NCI-H1436 treated with DMSO at 0.1 percent for 48 hours (cell line): ENCODE results near the gene AIG1.

ENCODE experiments used
- DNase-seq: peaks from one replicate; lab custom pipeline; 2025; lab: John Stamatoyannopoulos, UW

AIG1 gene

DNA sequence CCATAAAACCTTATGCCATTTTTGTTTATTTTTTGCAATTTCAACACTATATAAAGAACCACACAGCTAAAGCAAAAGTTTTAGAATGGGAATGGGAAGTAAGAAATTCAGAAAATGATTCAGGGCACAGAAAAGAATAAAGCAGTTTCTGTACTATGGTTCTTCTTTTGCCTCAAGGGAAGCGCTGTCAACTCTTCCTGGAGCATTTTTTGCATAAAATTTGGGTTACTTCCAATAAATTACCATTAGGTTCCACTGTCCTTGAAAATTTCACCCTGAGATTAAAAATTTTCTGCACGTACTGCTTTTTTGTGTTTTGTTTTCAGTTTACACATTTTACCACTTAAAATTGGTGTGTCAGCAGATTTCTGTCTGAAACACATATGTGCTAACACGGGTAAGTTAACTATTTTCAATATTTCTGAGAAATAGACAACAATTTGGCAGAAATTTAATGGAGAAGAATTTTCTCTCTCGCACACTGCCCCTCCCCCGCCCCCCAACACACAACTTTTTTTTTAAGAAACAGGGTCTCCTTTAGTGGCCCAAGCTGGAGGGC, 310.2 kb downstream of the AIG1 start:
- DNase-seq: no peak

DNA sequence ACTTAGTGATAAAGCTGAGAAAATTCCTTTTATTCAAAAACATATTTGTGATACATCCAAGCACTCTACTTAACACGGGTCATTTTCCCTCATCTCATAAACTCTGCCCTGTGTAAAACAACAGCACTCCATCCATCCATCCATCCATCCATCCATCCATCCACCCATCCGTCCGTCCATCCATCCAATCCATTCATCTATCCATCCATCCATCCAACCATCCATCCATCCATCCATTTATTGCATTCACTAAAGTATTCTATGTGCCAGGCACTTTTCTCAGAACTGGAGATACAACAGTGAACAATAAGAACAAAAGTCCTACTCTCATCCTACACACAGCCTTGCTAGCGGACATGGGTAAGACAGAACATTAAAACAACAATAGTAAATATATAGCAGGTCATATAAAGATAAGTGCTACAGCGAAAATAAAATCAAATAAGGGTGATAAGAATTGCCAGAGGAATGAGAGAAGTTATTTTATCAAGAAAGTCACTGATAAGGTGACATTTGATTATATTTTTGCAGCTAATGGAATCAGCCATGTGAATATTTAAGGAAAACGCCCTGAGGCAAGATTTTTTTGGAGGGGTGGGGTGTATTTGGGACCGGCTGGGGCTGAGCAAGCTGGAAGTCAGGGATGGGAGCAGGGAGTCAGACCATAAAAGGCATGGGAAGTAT, 311.7 kb downstream of the AIG1 start:
- no peak for DNase-seq

DNA sequence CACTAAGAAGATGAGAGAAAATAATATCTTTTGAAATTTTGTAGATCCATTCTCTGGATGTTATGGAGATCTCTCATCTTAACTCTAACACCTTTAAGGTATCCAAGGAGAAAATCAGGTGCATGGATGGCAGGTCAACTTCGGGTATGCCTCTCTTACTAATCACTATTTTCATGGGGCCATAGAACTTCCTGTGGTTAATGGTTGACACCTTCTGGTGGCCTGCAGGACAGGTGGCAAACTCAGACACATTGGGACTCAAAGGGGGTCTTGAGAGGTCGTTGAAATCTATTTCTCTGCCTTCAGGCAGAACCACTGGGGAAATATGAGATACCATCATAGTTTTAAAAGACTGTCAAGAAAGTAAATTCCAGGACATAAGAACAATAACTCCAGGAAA, 313.3 kb downstream of the AIG1 start:
- DNase-seq: no peak

DNA sequence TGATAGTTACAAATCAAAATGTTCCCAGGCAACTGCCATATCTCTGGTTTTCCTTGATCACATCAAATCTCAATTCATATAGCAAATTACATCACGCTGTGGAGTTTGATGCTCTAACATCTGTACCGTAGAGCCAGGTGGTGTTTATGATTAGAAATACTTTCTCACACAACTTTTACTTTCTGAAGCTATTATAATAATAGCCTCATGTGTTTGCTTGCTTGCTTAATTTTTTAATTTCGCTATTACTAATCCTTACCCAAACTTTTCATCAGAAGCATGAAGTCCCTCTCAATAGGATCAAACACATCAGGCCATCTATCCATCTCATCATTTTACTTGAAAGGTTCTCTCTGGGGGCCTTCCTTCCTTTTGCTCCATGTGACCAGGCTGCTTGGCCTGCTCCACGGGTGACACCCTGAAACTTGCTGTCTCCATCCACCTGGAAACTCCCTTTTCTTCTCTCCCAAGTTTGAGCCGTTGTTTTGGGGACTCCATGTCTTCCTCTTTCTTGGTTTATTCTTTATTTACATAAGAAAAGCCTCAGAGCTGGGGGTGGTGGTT, 314.4 kb downstream of the AIG1 start:
- DNase-seq: no peak

DNA sequence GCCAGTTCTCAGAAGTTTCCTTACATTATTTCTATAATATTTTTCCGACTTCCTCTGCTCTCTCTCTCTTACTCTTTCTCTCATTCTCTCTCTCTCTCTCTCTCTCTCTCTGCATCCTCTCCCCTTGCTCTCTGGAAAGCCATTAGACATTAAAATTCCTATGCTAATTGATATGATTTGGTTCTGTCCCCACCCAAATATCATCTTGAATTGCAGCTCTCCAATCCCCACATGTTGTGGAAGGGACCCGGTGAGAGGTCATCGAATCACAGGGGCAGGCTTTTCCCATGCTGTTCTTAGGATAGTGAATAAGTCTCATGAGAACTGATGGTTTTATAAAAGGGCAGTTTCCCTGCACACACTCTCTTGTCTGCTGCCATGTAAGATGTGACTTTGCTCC, 315.7 kb downstream of the AIG1 start:
- DNase-seq: no peak

DNA sequence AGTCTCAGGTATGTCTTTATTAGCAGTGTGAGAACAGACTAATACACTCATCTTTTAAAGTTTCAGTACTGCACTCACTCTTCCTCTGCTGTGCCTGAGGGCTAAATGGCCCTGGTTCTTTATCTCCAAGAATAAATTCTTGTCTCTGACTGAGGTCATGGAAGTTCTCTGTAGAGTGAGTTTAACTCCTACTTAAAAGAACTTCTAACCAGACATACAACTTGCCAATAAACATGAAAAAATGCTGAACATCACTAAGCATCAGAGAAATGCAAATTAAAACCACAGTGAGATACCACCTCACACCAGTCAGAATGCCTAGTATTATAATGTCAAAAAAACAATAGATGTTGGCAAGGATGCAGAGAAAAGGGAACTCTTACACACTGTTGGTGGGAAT, 316.2 kb downstream of the AIG1 start:
- no peak for DNase-seq

DNA sequence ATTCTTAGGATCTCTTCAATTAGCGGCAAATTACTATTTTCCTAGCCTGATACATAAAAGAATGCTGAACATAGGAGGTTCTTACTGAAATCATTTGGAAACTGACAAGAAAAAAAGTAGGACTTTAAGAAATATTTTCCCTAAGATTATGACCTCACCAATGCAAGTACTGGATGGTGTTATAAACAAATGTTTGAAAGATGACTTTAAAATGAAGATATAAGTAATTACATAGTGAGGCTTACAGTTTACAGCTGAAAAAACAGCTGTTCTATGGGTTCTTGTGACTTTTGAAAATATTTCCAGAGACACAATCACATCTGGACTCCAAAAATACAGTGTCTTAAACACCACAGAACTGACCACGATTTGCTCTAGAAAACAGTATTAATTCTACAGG, 324.9 kb downstream of the AIG1 start:
- DNase-seq: no peak

DNA sequence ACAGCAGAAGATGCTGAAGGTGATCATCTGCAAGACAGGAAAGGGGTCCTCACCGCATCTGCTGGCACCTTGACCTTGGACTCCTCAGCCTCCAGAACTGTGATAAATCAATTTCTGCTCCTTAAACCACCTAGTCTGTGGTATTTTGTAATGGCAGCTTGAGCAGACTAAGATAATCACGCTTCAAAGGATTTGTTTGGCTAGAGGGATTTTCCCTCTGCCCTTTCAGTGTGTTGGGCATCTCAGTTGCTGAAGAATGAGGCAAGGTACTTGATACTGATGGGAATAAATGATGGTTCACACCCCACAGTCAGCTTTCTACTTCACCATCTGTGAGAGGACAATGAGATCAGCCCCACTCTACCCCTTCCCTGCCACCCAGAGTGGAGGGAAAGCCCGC, 329.6 kb downstream of the AIG1 start:
- no peak for DNase-seq
